Esophagus mucosa (tissue), 1 donor: ENCODE measurements around the gene PTPRF. TPM values are rescaled to one million over a fixed set of nuclear protein-coding genes. Genes with fewer than 3 reads are reported as not detected.

Experiments
- ATAC-seq: fragments of 200-7000 bp; cut with Tn5 transposase; one replicate; pipeline ENCODE4 v1.9.1; 2020
- total RNA-seq: library from RNA; stranded (reverse); gene quantifications from one replicate; pipeline ENCODE4 v1.2.4, GENCODE V29; 2023
- donor health status: DM: yes; HTN: yes; CAD: no.

PTPRF gene
- total RNA-seq, 1 donor from 2014 or later: 285 TPM

GRCh38 chr1:43611950-43612349 lies 81.3 kb downstream of the PTPRF start:
- no peak for ATAC-seq

- ATAC-seq: no peak
These were observed 81.7 kb downstream of the PTPRF start for GRCh38 chr1:43612406-43612805.

DNA sequence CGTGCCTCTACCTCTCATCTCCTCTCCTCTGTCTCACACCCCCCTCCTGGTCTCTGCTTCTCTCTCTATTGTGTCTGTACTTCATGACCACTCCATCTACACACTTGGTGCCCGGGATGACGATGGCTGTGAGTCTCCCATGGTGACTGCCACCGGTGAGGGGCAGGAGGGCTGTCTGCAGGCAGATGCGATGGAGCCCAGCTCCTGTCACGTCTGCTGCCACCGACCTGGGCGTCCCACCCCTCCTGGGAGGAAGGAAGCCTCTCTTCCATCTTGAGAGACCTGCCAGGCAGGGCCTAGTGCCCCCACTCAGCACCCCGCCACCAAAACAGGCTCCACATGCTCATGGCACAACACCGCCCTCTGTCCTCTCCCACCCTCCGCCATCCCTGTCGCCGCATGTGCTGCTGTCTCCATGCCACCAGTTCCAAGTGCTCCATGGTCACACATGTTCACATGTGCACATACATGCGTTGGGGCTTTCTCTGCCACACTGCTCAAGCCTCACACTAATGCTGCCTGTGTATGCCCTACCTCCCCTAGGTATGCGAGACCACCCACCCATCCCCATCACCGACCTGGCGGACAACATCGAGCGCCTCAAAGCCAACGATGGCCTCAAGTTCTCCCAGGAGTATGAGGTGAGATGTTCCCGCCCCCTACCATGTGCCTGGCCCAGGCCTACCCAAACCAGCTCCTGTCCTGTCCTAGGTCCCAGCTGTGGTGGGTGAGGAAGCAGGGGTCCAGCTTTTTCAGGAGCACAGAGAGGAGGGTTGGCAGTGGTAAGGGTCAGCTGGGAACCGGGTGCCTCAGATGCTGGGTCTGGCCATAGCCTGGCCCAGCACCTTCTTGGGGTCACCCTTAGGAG lies 82.6 kb downstream of the PTPRF start:
- ATAC-seq: no peak

DNA sequence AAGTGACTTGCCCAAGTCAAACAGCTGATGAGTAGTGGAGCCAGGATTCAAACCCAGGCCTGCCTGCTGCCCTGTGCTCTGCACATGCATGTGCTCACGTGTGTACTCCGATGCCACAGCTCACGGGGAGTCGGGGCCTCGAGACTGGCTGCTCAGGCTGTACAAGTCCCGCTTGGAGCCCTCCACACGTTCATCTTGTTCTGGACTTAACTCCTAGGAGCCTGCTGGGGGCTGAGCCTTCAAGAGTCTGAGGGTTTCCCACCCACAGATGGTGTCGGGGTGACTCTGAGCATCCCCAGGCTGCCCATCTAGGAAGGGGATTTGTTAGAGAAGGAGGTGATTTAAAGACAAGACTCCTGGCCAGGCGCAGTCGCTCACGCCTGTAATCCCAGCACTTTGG lies 83.5 kb downstream of the PTPRF start:
- ATAC-seq: no peak

DNA sequence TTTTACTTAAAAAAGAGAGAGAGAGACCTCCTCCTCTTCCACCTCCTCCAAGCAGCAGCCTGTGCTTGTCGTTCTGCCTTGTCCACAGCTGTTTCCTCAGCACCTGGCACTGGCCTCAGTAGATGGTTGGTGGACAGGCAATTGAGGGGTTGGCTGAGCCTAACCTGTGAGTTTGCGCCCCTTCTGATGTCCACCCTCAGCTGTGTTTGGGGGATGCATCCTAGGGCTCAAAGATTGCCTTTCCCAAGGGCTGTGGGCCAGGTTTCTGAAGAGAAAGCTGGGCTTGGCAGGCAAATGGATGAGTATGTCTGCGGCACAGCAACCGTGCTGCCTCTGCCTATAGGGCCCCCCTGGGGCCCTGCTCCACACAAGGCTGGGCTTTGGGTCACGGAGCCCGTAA lies 84.2 kb downstream of the PTPRF start:
- no peak for ATAC-seq

DNA sequence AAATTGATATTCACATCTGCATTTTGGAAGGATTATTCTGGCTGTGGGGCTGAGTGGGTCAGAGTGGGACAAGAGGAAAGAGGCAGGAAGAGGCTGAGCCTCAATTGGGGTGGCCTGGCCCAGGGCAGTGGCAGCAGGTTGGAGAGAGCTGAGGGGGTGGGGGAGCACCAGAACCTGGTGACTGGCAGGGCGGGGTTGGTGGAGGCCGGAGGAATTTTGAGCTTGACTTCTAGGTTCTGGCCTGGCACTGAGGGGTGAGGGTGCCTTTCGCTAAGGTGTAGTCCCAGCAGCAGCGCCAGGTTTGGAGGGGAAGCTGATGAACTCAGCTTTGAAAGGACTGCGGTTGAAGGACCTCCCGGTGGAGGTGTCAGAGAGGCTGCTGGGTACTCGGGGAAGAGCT lies 85.7 kb downstream of the PTPRF start:
- no peak for ATAC-seq

DNA sequence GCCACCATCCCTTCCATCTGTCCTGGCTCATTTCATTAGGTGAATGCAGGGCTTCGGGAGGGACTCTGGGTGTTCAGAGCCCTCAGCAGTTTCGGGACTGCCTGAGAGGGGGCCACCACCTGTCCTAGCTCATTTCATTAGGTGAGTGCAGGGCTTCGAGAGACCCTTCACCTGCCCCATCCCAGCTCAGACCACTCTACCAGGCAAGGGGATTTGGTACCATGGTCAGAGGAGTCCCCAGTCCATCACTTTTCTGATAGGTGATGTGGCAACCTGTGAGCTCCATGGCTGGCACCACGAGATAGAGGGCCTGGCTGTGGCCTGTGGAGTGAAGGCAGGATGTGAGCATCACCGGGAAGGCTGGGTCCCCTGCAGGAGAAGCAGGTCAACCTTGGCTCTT lies 86.3 kb downstream of the PTPRF start:
- ATAC-seq: no peak

DNA sequence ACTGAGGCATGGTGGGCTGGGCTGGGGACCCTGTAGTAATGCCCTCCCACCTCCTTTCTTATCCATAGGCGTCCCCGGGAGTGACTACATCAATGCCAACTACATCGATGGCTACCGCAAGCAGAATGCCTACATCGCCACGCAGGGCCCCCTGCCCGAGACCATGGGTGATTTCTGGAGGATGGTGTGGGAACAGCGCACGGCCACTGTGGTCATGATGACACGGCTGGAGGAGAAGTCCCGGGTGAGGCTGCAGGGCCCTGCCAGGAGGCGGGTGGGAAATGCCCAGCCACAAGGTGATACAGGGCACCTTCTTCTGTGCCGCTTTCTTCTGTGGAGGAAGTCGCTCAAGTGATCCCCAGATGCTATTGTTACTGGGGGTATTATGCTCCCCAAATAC lies 87.0 kb downstream of the PTPRF start:
- no peak for ATAC-seq

DNA sequence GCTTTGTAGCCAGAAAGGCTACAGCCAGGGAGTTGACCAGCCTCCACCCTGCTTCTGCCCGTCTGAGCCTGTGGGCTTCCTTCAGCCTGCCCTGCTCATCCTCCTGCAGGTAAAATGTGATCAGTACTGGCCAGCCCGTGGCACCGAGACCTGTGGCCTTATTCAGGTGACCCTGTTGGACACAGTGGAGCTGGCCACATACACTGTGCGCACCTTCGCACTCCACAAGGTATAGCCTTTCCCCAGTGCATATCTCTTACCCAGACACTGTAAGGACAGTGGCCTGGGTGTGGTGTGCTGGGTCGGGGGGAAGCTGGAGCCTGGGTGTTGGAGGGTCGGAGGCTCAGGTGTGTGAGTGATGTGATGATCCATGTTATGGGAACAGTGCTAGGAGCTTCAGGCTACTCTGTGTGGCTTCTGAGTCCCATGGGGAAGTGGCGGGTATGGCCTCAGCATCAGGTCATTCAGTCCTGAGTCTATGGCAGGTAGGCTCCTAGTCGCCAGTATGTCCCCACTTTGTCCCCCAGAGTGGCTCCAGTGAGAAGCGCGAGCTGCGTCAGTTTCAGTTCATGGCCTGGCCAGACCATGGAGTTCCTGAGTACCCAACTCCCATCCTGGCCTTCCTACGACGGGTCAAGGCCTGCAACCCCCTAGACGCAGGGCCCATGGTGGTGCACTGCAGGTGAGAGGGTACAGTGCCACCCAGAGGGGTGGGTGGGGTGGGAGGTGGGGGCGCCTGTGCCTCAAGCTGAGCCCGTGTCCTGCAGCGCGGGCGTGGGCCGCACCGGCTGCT lies 88.0 kb downstream of the PTPRF start:
- ATAC-seq: no peak

GRCh38 chr1:43619314-43619790 lies 88.7 kb downstream of the PTPRF start:
- no peak for ATAC-seq

DNA sequence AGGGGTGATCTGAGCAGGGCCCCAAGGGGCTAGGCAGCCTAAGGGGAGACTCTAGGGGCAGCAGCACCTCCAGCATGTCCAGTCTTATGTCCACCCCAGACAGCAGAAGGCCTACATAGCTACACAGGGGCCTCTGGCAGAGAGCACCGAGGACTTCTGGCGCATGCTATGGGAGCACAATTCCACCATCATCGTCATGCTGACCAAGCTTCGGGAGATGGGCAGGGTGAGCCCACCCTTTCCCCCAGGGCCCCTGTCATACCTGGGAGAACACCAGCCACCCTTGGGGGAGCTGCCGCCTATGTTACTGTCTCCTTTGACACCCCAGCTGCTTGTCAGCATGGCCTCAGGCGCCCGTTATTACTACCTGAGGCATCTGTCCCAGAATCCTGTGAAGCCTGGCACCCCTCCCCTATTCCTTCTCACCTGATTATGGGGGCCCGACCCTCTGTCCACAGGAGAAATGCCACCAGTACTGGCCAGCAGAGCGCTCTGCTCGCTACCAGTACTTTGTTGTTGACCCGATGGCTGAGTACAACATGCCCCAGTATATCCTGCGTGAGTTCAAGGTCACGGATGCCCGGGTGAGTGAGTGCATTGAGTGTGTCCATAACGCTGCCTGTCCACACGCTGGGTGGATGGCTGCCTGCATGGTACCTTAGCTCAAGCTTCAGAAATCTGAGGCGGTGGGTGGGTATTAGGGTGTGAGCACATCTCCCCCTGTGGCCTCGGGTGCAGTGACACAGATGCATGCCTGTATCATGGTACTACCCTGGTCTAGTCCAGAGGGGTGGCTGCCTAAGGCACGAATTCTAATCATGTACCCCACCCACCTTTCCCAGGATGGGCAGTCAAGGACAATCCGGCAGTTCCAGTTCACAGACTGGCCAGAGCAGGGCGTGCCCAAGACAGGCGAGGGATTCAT lies 89.6 kb downstream of the PTPRF start:
- no peak for ATAC-seq

DNA sequence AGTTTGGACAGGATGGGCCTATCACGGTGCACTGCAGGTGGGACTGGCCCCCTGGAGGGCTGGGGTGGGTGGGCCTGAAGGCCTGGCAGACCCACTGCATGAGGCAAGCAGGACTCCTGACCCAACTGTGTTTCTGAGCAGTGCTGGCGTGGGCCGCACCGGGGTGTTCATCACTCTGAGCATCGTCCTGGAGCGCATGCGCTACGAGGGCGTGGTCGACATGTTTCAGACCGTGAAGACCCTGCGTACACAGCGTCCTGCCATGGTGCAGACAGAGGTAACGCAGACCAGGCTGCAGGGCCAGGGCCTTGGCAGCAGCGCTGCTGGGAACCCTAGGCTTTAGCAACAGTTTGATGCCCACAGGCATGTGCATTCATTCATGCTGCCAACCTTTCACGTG lies 90.3 kb downstream of the PTPRF start:
- ATAC-seq: no peak

DNA sequence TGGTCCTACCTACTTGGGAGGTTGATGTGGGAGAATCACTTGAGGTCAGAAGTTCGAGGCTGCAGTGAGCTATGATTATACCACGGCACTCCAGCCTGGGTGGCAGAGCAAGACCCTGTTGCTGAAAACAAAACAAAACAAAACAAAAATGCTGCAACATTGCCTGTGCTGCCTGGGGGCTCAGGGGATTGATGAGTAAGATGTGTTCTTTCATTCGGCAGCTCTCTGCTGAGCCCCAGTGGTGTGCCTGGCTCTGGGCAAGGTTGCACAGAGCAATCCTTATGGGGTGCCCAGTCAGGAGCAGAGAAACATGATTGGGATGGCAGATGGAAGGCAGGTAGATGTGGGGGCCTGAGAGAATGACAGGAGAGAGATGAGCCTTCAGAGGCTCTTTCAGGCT lies 90.7 kb downstream of the PTPRF start:
- ATAC-seq: no peak

GRCh38 chr1:43621861-43622260 lies 91.2 kb downstream of the PTPRF start:
- ATAC-seq: no peak

DNA sequence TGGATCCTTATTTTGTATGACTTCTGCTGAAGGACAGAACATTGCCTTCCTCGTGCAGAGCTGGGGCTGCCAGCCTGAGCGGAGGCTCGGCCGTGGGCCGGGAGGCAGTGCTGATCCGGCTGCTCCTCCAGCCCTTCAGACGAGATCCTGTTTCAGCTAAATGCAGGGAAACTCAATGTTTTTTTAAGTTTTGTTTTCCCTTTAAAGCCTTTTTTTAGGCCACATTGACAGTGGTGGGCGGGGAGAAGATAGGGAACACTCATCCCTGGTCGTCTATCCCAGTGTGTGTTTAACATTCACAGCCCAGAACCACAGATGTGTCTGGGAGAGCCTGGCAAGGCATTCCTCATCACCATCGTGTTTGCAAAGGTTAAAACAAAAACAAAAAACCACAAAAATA lies 91.8 kb downstream of the PTPRF start:
- no peak for ATAC-seq

DNA sequence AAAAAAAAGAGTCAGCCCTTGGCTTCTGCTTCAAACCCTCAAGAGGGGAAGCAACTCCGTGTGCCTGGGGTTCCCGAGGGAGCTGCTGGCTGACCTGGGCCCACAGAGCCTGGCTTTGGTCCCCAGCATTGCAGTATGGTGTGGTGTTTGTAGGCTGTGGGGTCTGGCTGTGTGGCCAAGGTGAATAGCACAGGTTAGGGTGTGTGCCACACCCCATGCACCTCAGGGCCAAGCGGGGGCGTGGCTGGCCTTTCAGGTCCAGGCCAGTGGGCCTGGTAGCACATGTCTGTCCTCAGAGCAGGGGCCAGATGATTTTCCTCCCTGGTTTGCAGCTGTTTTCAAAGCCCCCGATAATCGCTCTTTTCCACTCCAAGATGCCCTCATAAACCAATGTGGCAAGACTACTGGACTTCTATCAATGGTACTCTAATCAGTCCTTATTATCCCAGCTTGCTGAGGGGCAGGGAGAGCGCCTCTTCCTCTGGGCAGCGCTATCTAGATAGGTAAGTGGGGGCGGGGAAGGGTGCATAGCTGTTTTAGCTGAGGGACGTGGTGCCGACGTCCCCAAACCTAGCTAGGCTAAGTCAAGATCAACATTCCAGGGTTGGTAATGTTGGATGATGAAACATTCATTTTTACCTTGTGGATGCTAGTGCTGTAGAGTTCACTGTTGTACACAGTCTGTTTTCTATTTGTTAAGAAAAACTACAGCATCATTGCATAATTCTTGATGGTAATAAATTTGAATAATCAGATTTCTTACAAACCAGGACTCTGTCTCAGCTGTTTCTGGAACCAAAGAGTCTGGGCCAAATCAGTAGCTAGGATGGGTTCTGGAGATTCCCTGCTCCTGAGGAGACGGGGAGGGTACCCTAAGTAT lies 92.5 kb downstream of the PTPRF start:
- no peak for ATAC-seq

- no peak for ATAC-seq
These were observed 94.5 kb downstream of the PTPRF start for GRCh38 chr1:43625063-43625780.

DNA sequence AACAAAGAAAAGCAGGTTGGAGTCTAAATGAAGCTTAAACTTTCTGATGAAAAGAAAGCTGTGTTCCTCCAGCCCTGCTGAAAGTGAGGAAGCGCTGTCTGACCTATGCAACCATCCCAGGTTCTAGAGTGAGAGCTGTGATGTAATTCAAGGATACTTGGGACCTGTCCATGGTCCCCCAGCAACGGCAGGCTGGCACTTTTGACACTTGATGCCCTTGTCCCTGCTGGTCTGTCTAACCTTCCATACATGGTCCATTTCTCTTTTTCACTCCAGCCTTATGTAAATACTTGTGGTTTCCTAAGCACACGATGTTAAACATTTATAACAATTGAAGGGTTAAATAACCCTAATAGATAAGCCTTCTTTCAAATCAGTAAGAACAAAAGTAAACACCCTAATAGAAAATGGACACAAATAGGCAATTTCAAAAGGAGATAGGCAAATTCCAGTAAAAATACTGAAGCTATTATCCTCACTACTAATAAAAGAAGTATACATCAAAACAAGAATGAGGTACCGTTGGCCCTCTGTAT lies 101.5 kb downstream of the PTPRF start:
- ATAC-seq: no peak

GRCh38 chr1:43634721-43635120 lies 104.0 kb downstream of the PTPRF start:
- ATAC-seq: no peak

- ATAC-seq: peak; percentile 12
These were observed 105.4 kb downstream of the PTPRF start for GRCh38 chr1:43636006-43636641.
